Esophagus muscularis mucosa (tissue), 4 donors: ENCODE measurements around the gene PPT1.

ENCODE experiments used
- EP300 ChIP-seq: sonication (generic); formaldehyde crosslinking; IDR thresholded peaks from one replicate; pipeline ENCODE4 v1.6.1; 2017; ENCODE audit warnings: antibody characterized with exemption
- POLR2A ChIP-seq: fragments of 450-650 bp; IDR thresholded peaks from one replicate; pipeline ENCODE4 v1.6.1; 2017; ENCODE audit warnings: antibody characterized with exemption, moderate library complexity, mild to moderate bottlenecking, low read depth
- POLR2AphosphoS5 ChIP-seq, 2 donors: sonication (generic); formaldehyde crosslinking; IDR thresholded peaks; one replicate each; pipeline ENCODE4 v1.6.1; 2017; ENCODE audit warnings: antibody characterized with exemption in 2 of 2
- TF ChIP-seq, protein P1 (sequence below), 3 experiments: fragments of 200-600 bp in 2 of 3; fragments of 450-650 bp in 1 of 3; sonication (generic) in 2 of 3; IDR thresholded peaks; one replicate each; pipeline ENCODE4 v1.5.1; 2017 to 2019; ENCODE audit warnings: antibody characterized with exemption in 3 of 3, mild to moderate bottlenecking in 2 of 3, moderate library complexity in 1 of 3

DNA sequence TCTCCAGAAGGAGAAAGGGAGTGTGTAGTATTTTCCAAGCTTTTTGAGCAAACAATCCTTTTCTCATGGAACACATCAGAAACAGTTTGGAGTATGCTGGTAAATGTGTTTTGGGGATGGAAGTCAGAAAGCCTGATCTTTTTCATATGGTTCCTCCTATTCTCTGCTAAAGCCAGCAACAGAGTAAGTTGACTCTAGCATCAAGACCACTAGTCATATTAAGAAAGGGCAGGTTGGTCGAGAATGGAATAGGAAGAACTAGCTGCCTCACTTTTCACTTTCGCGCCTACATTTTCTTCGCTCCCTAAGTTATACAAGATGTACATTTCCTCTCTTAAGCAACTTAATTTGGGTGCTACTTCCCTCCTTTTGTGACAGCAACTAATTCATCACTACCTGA, 24.0 kb downstream of the PPT1 start:
- TF ChIP-seq, protein P1, sequence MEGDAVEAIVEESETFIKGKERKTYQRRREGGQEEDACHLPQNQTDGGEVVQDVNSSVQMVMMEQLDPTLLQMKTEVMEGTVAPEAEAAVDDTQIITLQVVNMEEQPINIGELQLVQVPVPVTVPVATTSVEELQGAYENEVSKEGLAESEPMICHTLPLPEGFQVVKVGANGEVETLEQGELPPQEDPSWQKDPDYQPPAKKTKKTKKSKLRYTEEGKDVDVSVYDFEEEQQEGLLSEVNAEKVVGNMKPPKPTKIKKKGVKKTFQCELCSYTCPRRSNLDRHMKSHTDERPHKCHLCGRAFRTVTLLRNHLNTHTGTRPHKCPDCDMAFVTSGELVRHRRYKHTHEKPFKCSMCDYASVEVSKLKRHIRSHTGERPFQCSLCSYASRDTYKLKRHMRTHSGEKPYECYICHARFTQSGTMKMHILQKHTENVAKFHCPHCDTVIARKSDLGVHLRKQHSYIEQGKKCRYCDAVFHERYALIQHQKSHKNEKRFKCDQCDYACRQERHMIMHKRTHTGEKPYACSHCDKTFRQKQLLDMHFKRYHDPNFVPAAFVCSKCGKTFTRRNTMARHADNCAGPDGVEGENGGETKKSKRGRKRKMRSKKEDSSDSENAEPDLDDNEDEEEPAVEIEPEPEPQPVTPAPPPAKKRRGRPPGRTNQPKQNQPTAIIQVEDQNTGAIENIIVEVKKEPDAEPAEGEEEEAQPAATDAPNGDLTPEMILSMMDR (IDR thresholded peaks at IDR 0.05) = no peak
- TF ChIP-seq POLR2A (no peak), EP300 (no peak), POLR2AphosphoS5 (IDR thresholded peaks at IDR 0.05) (peak in 1 of 2 donors; percentile 11)
